ENCODE data around the gene PCDHGC4.

Gene PCDHGC4

DNA sequence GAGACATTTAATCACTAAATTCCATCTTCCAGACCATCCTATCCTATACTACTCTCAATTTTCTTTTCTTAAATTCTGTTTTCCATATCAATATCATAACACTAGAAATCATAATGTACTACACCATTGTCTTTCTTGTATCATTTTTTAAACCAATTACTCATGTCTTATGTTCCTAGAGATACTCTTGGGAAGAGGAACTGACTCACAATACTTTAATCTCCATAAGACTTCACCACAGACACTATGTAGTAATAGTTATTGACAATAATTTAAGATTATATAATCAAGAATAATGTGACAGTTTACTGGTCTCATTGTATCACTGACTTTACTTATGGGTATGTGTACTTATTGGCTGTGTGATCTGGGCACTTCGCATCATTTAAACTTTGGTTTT lies 47.9 kb downstream of the PCDHGC4 start:
- DNase-seq, result no peak

DNA sequence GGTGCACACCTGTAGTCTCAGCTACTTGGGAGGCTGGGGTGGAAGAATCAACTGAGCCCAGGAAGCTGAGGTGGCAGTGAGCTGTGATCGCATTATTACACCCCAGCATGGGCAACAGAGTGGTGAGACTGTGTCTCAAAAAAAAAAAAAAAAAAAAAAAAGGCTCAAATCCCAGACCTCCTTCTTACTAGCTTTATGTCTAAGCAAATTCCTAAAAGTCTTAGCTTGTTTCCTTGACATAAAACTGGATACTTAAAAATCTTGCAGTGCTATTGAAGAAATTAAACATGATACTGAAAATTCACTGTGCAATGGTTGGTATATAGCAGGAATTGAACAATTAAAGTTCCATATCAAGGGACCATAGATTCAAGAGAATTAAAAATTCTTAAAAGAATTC lies 49.1 kb downstream of the PCDHGC4 start:
- no peak for DNase-seq

DNA sequence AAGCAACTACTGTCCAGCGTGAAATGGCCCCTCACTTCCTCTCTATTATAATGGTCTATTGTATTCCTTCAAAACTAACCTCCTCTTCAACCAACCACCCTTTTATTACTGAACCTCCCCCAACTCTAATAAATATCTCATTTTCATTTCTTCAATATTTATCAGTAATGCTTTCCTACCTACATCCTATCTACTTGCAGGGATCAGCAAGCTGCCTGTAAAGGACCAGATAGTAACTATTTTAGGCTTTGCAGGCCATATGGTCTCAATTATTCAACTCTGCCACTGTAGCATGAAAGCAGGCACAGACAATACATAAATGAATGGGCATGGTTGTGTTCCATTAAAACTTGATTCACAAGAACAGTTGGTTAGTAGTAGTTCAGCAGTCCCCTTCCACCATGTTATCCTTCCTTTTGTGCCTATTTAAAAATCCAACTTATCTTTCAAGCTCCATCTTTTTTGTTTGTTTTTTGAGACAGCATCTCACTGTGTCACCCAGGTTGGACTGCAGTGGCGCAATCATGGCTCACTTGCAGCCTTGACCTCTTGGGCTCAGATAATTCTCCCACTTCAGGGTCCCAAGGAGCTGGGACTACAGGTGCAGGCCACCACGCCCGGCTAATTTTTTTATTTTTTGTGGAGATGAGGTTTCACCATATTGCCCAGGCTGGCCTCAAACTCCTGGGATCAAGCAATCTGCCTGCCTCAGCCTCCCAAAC lies 49.8 kb downstream of the PCDHGC4 start:
- no peak for DNase-seq
